GM19395 (cell line): ENCODE measurements around the gene SH3YL1.

Source experiments
- ATAC-seq: cut with Tn5 transposase; IDR thresholded peaks from one replicate; pipeline ENCODE4 v1.9.1; 2021; ENCODE audit warnings: mild to moderate bottlenecking, moderate library complexity; ENCODE audit not compliant: unreplicated experiment

The SH3YL1 gene

DNA sequence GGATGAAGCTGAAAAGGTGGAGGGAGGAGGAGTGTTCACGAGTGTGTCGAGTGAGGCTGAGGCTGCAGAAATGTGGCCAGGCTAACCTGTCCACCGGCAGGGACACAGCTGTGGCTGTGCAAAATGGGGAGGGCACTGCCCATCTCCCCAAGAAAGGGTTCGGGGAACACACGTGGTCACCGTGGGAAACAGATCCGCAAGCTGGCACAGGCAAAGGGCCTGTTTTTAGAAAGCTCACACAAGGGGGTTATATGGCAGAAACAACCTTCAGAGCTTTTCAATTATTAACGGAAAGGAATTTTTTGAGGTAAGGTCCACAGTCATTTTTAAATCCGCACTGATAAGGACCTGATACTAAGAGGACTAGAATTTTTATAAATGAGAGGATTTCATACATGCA, 35.7 kb downstream of the SH3YL1 start:
- no peak for ATAC-seq

GRCh38 chr2:223971-224760, 39.7 kb downstream of the SH3YL1 start:
- no peak for ATAC-seq

DNA sequence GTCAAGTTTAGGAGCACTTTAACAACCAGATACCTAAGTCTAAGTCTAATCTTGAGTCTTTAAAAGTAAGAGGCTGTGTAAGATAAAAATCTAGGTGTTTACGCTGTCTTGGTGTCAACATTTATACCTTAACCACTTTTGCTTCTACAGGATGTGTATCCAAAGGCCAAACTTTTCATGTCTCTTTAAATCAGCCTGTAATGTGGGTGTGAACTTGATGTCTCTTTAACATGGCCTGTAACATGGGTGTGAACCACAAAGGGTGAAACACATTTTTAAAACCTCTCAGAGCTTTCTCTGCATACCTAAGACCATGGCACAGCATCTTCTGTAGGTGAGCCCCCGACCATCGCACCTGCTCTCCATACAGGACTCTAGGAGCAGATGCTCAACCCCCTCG, 40.4 kb downstream of the SH3YL1 start:
- ATAC-seq: no peak

GRCh38 chr2:216068-216467, 47.8 kb downstream of the SH3YL1 start:
- no peak for ATAC-seq

DNA sequence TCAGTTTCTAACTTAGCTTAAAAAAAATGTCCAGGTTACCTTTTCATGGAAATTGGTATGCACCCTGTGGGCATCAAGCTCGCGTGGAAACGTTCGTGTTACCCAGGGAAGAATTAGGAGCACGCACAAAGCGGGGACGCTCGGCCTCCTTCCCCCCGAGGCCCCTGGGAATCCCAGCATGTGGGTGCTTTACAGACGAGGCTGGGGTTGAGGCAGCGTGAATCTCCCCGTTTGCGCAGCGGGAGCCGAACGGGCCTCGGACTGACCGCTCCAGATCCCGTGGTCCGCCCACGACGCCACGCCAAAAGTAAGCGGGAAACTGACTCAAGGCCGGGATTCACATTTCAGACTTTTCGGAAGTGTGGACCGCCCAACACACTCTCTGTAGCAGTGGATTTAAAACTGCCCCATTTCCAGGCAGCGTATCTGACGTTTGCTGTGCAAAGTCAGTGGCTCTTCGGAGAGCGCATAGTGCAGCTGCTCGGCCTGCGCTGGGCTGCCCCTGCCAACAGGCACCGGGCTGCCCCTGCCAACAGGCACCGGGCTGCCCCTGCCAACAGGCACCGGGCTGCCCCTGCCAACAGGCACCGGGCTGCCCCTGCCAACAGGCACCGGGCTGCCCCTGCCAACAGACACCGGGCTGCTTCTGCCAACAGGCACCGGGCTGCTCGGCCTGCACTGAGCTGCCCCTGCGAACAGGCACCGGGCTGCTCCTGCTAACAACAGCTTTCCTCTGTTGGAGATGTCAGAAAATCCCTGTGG, 49.7 kb downstream of the SH3YL1 start:
- no peak for ATAC-seq

DNA sequence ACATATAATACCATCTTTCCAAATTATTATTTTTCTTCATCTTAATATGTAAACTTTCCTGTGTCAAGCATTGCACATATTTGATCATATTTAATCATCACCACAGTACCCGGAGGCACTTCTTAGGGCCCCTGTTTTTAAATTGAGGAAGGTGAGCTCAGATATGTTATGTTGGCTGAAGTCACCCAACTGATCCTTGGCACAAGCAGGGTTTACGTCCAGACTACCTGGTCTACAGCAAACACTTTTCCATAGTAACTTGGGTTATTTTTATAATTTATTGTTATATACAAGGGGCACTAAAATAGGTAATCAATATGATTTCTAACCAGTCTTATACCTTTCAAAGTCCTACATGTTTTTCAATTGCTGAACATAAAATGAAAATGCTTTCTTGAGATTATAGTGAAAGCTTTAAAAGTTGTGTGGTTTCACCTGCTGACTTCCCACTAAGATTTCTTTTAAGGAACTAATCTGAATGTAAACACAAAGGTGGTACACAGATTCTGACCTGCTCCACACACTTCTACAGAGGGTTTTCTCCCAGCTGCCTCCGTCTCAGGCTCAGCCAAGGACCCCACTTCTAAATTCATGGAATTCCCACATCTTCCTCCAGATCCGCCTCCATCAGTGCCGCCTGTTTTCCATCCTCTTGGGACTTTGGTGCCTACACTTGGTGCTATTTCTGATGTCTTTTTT, 52.2 kb downstream of the SH3YL1 start:
- no peak for ATAC-seq

- ATAC-seq: no peak
Measured at GRCh38 chr2:210660-211059, 53.2 kb downstream of the SH3YL1 start.

GRCh38 chr2:209470-209869, 54.4 kb downstream of the SH3YL1 start:
- ATAC-seq: no peak

- no peak for ATAC-seq
Measured at GRCh38 chr2:208335-208734, 55.5 kb downstream of the SH3YL1 start.

DNA sequence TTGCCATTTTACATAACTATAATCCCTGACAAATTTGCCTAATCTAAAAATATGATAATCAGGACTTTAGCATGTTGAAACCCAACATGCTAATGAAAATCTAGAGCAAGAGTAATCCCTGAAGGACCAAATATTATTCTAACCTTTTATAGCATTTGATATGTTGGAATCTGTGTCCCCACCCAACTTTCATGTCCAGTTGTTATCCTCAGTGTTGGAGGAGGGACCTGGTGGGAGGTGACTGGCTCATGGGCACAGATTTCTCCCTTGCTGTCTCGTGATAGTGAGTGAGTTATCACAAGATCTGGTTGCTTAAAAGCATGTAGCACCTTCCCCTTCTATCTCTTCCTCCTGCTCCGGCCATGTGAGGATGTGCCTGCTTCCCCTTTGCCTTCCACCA, 59.8 kb downstream of the SH3YL1 start:
- no peak for ATAC-seq

- no peak for ATAC-seq
Measured at GRCh38 chr2:203401-203800, 60.4 kb downstream of the SH3YL1 start.

- no peak for ATAC-seq
Measured at GRCh38 chr2:202945-203344, 60.9 kb downstream of the SH3YL1 start.

DNA sequence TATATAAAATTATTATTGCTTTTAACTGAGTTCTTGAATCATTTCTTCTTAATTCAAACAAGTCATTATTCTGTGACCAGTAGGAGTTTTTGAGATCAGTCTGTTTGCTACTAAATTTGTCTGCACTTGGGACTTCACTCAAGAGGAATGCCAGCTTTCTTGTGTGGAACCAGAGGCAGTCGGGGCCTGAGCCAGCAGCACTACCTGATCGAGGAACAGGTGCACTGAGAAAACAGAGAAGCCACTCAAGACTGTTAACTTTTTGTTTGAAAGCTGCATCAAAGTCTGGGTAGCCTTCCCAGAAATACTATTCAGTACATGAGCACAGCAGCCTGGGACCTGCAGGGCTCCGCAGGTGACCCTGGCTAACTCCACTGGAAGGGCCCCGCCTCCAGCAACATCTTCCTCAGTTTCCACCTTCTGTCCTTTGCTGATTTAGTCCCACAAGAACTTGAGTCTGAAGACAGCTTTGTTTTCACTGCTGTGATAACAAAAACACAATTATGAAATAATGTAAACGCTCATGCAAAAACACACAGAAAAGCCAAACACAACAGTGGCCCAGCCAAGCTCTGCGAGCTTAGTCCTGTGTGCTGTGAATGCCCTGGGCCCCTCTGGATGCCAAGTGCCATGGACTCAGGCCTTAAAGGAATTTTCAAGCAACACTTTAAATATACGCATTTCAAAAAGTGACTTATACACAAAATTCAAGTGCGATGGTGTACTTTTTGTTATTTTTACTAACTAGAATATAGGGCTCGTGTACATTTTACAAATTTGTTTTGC, 62.0 kb downstream of the SH3YL1 start:
- no peak for ATAC-seq

- no peak for ATAC-seq
Measured at GRCh38 chr2:199041-199966, 64.5 kb downstream of the SH3YL1 start.

DNA sequence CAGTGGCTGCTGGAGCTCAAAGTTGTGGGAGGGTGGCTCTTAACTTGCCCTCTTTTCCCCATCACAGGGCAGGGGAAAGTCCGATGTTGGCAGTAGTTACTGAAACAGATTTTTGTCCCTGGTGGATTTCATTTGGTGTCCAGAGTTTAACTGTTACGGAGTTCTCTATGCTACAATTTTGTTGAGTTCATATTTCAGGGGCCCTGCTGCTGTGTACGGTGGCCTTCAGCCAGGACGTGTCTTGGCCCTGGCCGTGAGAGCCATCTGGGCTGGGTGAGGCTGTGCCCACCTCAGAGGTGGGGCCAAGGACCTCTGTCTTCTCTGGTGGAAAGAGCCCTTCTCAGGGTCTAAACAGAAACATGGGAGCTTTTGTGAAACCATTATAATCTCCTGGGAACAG, 67.4 kb downstream of the SH3YL1 start:
- no peak for ATAC-seq

DNA sequence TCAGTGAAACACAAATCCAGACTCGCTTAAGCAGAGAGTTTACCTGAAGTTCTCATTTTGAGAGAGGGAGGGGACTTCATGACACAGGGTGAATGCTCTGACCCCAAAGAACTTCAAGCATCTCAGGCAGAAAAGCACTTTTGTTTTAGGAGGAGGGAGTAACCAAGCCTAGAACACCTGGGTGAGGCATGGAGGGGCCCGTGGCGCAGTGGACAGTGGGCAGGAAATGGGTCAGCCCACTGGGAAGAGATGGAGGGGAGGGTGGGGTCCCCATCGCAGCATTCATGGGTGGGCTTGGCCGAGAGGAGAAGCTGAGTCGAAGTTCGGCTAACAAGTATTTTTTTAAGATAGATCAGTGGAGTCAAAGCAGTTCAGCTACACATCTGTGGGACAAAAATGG, 67.9 kb downstream of the SH3YL1 start:
- ATAC-seq: no peak

- ATAC-seq: no peak
Measured at GRCh38 chr2:193141-193671, 70.6 kb downstream of the SH3YL1 start.

- ATAC-seq: no peak
Measured at GRCh38 chr2:191311-192190, 72.3 kb downstream of the SH3YL1 start.

DNA sequence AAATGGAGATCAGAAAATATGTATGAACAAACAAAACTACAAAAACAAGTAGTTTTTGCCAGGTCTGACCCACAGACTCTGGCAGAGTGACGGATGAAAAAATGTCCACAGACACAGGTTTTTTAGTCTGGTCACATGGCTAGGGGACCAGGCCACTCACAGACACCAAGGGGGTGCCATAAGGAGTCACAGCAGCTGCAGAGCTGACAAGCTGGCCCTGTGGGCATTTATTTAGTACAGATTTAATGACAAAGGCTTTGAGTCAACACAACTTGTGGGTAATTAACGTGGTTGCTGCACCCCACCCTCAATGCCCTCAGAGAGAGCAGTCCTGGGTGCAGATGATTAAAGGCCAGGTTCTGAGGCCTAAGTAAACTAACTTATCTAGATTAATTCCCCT, 76.0 kb downstream of the SH3YL1 start:
- no peak for ATAC-seq
